Measurements from ENCODE around the gene SARDH.
A peak's percentile ranks its signal among the peaks of the same experiment; 100 is the strongest.
"Not testable (repeated sequence)": the region's sequence is repeated elsewhere in the genome, so short reads cannot be mapped to it uniquely, and the experiment has no call there.

Gene SARDH

GRCh38 chr9:133683586-133684120, 54.5 kb downstream of the SARDH start:
- peak; percentile 59 to 61 for DNase-seq

GRCh38 chr9:133682818-133683585, 55.1 kb downstream of the SARDH start:
- DNase-seq, result no peak

GRCh38 chr9:133681658-133682306, 56.4 kb downstream of the SARDH start:
- no peak for DNase-seq

GRCh38 chr9:133680976-133681657, 57.0 kb downstream of the SARDH start:
- no peak for DNase-seq

- DNase-seq, result no peak
These were observed 57.7 kb downstream of the SARDH start for GRCh38 chr9:133680250-133680975.

GRCh38 chr9:133679466-133680061, 58.6 kb downstream of the SARDH start:
- no peak for DNase-seq

GRCh38 chr9:133679056-133679455, 59.1 kb downstream of the SARDH start:
- no peak for DNase-seq

GRCh38 chr9:133677126-133678010, 60.8 kb downstream of the SARDH start:
- peak; percentile 39 to 47 for DNase-seq

- DNase-seq, result no peak
These were observed 61.7 kb downstream of the SARDH start for GRCh38 chr9:133676450-133676849.

GRCh38 chr9:133675796-133676195, 62.4 kb downstream of the SARDH start:
- DNase-seq, result not testable (repeated sequence)

GRCh38 chr9:133674091-133674490, 64.1 kb downstream of the SARDH start:
- DNase-seq, result no peak

- no peak for DNase-seq
These were observed 64.9 kb downstream of the SARDH start for GRCh38 chr9:133673258-133673655.

GRCh38 chr9:133672503-133673257, 65.5 kb downstream of the SARDH start:
- DNase-seq, result no peak

GRCh38 chr9:133671371-133671770, 66.8 kb downstream of the SARDH start:
- no peak for DNase-seq

GRCh38 chr9:133670466-133670865, 67.7 kb downstream of the SARDH start:
- DNase-seq, result no peak

- DNase-seq, result no peak
These were observed 68.9 kb downstream of the SARDH start for GRCh38 chr9:133669182-133669801.

GRCh38 chr9:133667759-133668450, 70.2 kb downstream of the SARDH start:
- DNase-seq, result no peak

GRCh38 chr9:133666845-133667244, 71.3 kb downstream of the SARDH start:
- no peak for DNase-seq

GRCh38 chr9:133666387-133666786, 71.8 kb downstream of the SARDH start:
- DNase-seq, result no peak

GRCh38 chr9:133665535-133665934, 72.6 kb downstream of the SARDH start:
- no peak for DNase-seq

Measured in activated CD4-positive, alpha-beta T cell treated with anti-CD3 and anti-CD28 coated beads, Interleukin-2, amount 50 U/mL, for 48 hours (primary cell).